ENCODE data around the gene ATP2B3.

Gene ATP2B3

DNA sequence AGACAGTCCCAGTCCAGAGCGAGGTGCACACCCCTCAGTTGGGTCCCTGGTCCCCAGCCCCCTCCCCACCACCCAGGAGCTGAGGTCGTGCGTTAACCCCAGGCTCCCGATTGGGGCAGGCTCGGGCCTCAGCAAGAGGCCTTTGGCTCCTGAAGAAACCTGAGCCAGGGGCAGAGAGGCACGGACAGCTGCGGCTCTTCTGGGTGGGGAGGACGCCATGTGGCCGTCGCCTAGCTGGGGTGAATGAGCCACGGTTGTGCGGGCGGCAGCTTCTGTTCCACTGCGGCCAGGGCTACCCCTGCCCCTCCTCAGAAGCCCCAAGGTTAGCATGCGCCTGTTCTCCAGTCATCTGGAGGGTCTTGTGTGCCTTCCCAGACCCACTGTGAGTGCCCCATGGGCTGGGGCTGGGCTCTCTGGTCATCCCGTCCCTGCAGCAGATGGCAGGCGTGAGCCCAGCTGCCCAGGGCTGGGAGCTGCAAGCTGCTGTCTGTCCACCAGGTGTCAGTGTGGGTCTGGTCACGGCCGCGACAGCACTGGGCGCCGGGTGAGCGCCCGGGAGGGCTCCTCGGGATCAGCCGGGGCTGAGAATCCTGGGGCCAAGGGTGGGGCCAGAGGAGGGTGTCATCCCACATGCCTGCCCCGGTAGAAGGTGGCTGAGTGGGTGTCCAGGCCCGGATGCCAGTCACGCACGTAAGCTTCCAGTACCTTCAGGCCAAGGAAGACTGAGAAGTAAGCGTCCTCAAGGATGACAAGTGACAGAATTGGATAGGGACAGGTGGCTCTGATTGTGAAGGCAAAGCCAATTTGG lies 21.9 kb downstream of the ATP2B3 start:
- FAIRE-seq: no peak

DNA sequence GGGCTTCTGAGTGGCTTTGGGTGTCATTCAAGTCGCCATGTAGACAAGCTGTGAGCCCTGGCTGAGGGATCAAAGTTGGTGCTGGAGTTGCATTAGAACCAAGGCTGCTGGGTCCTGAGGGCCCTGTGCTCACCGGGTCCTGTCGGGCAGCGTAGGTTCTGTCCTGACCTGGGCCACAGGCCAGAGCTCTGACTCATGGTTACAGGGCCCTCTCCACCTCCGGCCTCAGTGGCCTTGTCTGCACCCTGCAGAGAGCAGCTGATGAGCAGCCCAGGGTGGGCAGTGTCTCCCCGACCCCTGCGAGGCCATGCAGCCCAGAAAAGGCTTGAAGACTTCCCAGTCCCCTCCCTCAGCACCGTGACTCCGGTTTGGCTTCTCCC lies 22.5 kb downstream of the ATP2B3 start:
- no peak for FAIRE-seq

- FAIRE-seq: no peak
Measured at GRCh38 chrX:153544727-153545126, 27.3 kb downstream of the ATP2B3 start.

GRCh38 chrX:153546386-153546785 lies 28.9 kb downstream of the ATP2B3 start:
- no peak for FAIRE-seq

- FAIRE-seq: no peak
Measured at GRCh38 chrX:153547195-153547594, 29.8 kb downstream of the ATP2B3 start.

- no peak for FAIRE-seq
Measured at GRCh38 chrX:153549231-153549630, 31.8 kb downstream of the ATP2B3 start.

DNA sequence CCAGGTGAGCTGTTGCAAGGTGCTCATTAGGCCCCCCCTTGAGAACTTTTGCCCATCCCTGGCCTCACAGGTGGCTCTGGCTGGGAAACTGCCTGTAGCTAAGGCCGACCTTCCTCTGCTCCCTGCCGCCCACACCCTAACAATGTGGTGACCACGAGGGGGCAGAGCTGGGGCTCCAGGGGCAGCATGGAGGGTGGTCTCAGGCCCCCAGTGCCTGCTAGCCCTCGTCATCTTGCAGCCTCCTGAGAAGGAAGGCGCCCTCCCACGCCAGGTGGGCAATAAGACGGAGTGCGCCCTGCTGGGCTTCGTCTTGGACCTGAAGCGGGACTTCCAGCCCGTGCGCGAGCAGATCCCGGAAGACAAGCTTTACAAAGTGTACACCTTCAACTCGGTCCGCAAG lies 32.4 kb downstream of the ATP2B3 start:
- no peak for FAIRE-seq

- FAIRE-seq: no peak
Measured at GRCh38 chrX:153551135-153551534, 33.7 kb downstream of the ATP2B3 start.

DNA sequence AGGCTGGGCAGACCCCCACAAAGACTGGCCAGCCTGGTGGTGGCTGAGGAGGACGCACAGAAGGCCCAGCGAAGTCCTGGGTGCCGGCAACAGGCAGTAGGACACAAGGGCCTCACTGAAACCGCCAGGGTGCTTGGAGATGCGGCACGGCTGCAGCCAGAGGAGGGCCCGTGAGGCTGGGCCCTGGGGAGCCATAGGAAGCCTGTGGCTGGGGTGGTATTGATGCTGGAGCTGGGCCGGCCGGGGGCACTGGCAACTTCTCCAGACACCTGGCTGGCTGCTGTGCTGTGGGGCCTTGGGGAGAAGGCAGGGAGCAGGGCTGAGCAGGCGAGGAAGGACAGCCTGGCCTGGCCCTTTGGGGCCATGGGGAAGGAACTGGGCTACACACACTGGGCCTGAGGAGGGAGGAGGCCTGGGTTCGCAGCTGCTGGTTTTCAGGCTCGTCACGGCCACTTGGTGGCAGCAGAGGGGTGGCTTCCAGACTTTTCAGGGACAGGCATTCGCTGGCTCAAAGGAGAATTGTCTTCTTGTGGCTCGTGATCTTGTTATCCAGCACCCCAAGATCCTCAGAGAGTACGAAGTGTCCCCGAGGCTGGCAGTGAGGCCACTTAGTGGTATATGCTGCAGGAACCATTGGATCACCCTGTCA lies 37.2 kb downstream of the ATP2B3 start:
- no peak for FAIRE-seq

GRCh38 chrX:153556767-153557166 lies 39.3 kb downstream of the ATP2B3 start:
- FAIRE-seq: no peak

DNA sequence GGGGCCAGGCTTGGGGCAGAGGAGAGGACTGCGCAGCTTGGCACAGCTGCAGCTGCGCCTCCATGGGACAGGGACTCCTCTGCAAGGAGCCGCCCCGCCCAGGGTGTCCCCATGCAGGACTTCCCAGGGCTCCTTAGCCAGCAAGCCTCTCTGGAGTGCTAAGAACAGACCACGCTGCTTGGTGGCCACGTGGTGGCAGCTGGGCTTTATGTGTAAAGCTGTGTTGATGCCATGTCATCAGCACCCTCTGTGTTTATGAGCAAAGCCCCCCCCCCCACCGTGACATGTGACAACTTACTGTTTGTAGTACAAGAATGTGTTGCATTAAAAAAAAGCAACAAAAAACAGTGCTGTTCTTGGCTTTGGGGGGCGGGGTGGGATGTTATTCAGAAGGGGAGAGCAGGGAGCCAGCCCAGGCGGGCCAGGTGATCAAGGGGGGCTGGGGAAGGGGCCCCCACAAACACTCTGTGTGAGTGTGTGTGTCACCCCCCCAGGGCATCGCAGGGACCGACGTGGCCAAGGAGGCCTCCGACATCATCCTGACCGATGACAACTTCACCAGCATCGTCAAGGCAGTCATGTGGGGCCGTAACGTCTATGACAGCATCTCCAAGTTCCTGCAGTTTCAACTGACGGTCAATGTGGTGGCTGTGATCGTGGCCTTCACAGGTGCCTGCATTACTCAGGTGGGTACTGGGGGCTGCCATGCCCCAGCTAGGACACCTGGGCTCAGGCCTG lies 40.3 kb downstream of the ATP2B3 start:
- no peak for FAIRE-seq

GRCh38 chrX:153560000-153560399 lies 42.6 kb downstream of the ATP2B3 start:
- no peak for FAIRE-seq

DNA sequence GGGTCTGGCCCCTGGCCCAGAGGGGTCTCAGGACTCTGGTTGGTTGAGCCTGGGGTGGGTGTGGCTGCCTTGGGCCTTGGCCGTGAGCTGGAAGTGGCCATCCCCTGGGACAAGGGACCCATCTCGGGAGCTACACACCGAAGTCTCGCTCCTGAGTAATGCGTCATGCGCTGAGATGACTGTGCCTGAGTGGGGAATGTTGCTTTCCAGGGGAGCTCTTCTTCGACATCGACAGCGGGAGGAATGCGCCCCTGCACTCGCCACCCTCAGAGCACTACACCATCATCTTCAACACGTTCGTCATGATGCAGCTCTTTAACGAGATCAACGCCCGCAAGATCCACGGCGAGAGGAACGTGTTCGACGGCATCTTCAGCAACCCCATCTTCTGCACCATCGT lies 43.0 kb downstream of the ATP2B3 start:
- FAIRE-seq: no peak

GRCh38 chrX:153561337-153561736 lies 43.9 kb downstream of the ATP2B3 start:
- no peak for FAIRE-seq

DNA sequence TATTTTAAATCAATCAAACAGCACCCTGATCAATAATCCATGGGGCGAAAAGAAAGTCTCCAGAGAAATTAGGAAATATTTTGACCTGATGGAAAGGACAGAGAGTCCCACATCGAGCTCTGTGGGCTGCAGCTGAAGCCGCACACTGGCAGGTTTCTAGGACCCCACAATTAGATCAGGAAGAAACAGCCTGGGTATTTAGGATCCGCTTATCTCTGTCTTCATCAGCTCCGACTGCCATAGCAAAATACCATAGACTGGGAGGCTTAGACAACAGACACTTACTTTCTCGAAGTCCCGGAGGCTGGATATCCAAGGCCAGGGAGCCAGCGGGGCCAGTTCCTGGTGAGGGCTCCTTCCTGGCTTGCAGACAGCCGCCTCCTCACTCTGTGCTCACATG lies 45.1 kb downstream of the ATP2B3 start:
- FAIRE-seq: no peak

GRCh38 chrX:153564047-153564606 lies 46.7 kb downstream of the ATP2B3 start:
- no peak for FAIRE-seq

- no peak for FAIRE-seq
Measured at GRCh38 chrX:153565996-153566580, 48.6 kb downstream of the ATP2B3 start.

DNA sequence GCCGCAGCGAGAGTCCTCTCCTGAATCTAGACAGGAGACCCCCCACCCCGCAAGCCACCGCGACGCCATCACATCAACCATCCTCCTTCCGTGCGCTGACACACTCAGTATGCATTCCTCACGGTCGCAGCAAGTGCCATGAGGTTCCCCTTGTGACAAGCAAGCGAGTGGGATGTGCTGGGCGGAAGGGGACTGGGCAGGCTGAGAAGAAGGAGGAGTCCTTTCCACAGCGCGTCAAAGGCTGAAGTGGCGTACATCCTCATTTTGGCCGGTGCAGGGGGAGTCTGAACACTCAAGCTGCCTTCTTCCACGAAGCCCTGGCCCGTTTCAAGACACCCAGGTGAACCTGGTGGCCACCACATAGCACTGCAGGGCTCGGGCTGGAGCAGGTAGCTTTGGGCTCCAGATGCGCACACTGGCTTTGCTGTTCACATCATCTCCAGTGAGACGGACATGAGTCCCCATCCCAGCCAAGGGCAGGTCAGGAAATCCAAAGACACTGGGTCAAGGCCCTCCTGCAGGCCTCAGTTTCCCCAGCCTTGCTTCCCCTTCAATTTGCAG lies 51.1 kb downstream of the ATP2B3 start:
- no peak for FAIRE-seq

GRCh38 chrX:153569475-153569874 lies 52.0 kb downstream of the ATP2B3 start:
- FAIRE-seq: no peak

DNA sequence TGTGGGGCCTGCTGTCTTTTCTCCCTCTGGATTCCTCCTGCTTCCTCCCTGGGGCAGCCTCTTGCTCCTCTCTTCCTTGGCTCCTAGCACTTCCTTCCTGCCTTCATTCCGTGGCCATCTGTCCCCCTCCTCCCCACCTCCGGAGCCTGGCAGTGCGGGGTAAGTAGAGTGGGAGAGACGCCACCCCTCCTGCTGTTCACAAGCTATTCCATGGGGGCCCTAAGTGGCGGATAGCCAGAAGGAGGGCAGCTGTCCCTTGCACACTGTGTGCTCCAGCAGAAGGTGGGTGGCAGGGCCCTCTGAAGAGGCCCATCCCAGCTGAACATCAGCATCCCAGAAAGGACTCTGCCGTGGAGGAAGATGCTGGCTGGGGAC lies 54.1 kb downstream of the ATP2B3 start:
- no peak for FAIRE-seq

DNA sequence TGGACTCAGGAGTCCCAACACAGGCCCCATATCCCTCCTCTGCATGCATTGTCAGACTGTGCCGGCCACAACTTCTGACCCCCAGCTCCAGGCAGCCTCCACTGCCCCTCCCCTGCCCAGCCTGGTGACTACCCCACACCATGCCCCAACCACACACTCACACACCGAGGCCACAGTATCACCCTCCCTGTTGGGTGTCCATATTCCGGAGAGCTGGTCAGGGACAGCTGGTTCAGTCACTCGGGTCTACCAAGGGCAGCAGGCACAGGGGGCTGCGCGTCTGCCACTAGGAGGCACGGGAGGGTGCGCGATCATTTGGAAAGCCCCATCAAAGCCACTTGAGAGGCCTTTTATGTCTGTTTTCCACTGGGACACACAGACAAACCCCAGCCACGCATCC lies 55.2 kb downstream of the ATP2B3 start:
- no peak for FAIRE-seq

DNA sequence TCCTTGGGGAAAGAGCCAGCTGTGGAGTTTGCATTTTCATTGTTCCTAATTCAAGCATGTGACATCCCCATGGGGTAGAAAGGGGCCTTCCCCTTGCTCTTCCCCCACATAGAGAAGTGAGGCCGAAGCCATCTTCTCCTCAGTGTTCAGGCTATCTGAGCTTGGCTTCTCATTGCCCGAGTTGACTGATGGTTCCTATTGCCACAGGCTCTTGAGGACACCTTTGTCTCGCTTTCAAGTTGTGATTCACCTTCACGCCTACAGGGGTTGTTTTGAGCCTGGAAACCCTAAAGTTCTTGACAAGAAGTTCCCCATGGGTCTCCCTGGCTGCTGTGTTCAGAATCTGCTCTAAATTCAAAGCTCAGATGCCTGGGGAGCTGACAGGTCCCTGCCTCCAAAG lies 56.5 kb downstream of the ATP2B3 start:
- no peak for FAIRE-seq
